Neural crest cell (in vitro differentiated cells): Measurements from ENCODE around the gene SLC7A4. TPM values are rescaled to one million over a fixed set of nuclear protein-coding genes. Genes with fewer than 3 reads are reported as not detected.
"Not testable (repeated sequence)": the region's sequence is repeated elsewhere in the genome, so short reads cannot be mapped to it uniquely, and the experiment has no call there.

ENCODE experiments used
- DNase-seq: peaks from one replicate; pipeline ENCODE4 v3.0.0; 2021; ENCODE audit warnings: low read depth, mixed read lengths, low spot score
- H3K27ac Mint-ChIP-seq: one replicate; pipeline ENCODE4 v1.8.0; 2021; ENCODE audit warnings: mild to moderate bottlenecking, mixed read lengths; ENCODE audit not compliant: unreplicated experiment
- H3K27me3 Mint-ChIP-seq: 2 replicates; pipeline ENCODE4 v1.8.0; 2021; ENCODE audit warnings: low read depth, mild to moderate bottlenecking, mixed read lengths
- H3K36me3 Mint-ChIP-seq: 2 replicates; pipeline ENCODE4 v1.8.0; 2021; ENCODE audit warnings: low read depth, mild to moderate bottlenecking, mixed read lengths
- H3K4me1 Mint-ChIP-seq: 2 replicates; pipeline ENCODE4 v1.8.0; 2021; ENCODE audit warnings: mixed read lengths
- H3K4me3 Mint-ChIP-seq: one replicate; pipeline ENCODE4 v1.8.0; 2021; ENCODE audit warnings: mild to moderate bottlenecking, mixed read lengths
- H3K9me3 Mint-ChIP-seq: 2 replicates; pipeline ENCODE4 v1.8.0; 2021; ENCODE audit warnings: mixed read lengths
- CTCF ChIP-seq: fragments of 200-600 bp; sonication (generic); conservative IDR thresholded peaks from 2 replicates; pipeline ENCODE4 v1.5.0; 2021; ENCODE audit warnings: antibody characterized with exemption, mild to moderate bottlenecking
- total RNA-seq: library from RNA; stranded (reverse); gene quantifications from 2 replicates; pipeline ENCODE4 v1.2.1, GENCODE V29; 2021

SLC7A4 gene
- total RNA-seq, 1 donor from 2014 or later: 0.26 TPM

GRCh38 chr22:21042978-21043859, 10.9 kb upstream of the SLC7A4 start:
- Mint-ChIP-seq H3K27me3 (no peaks in the 10 kb centered on the region), H3K9me3 (no peaks in the 10 kb centered on the region), H3K36me3 (no peaks in the 10 kb centered on the region), H3K27ac (peak overlapping the region; percentile 6), H3K4me1 (peaks cover 32% of the 10 kb centered on the region), H3K4me3 (no peak overlapping the region)
- DNase-seq: no peak
- TF ChIP-seq CTCF: no peak

GRCh38 chr22:21041937-21042336, 9.6 kb upstream of the SLC7A4 start:
- Mint-ChIP-seq H3K27me3 (no peaks in the 10 kb centered on the region), H3K36me3 (no peaks in the 10 kb centered on the region), H3K4me3 (no peak overlapping the region), H3K4me1 (peaks cover 33% of the 10 kb centered on the region), H3K9me3 (no peaks in the 10 kb centered on the region), H3K27ac (no peak overlapping the region)
- no peak for DNase-seq
- TF ChIP-seq CTCF: no peak

GRCh38 chr22:21039158-21039557, 6.8 kb upstream of the SLC7A4 start:
- H3K4me1 Mint-ChIP-seq: peaks cover 15% of the 10 kb centered on the region
- H3K9me3 Mint-ChIP-seq, H3K4me3 Mint-ChIP-seq, H3K36me3 Mint-ChIP-seq, H3K27ac Mint-ChIP-seq, H3K27me3 Mint-ChIP-seq, DNase-seq: not testable (repeated sequence)

- no peak for TF ChIP-seq CTCF
- DNase-seq: no peak
- no peaks in the 10 kb centered on the region for H3K27me3 Mint-ChIP-seq
- peak overlapping the region; percentile 38 for H3K27ac Mint-ChIP-seq
- no peaks in the 10 kb centered on the region for H3K36me3 Mint-ChIP-seq
- no peak overlapping the region for H3K4me3 Mint-ChIP-seq
- no peaks in the 10 kb centered on the region for H3K9me3 Mint-ChIP-seq
- peaks cover 9% of the 10 kb centered on the region for H3K4me1 Mint-ChIP-seq
Observed at GRCh38 chr22:21038405-21038804, 6.0 kb upstream of the SLC7A4 start.

- Mint-ChIP-seq H3K27me3 (no peaks in the 10 kb centered on the region), H3K9me3 (no peaks in the 10 kb centered on the region), H3K36me3 (no peaks in the 10 kb centered on the region), H3K4me3 (no peak overlapping the region), H3K4me1 (peaks cover 18% of the 10 kb centered on the region), H3K27ac (no peak overlapping the region)
- TF ChIP-seq CTCF: no peak
- DNase-seq: no peak
Observed at GRCh38 chr22:21034989-21035388, 2.6 kb upstream of the SLC7A4 start.

- H3K4me3 Mint-ChIP-seq: no peak overlapping the region
- no peaks in the 10 kb centered on the region for H3K36me3 Mint-ChIP-seq
- H3K4me1 Mint-ChIP-seq: peaks cover 25% of the 10 kb centered on the region
- no peaks in the 10 kb centered on the region for H3K9me3 Mint-ChIP-seq
- no peak overlapping the region for H3K27ac Mint-ChIP-seq
- no peaks in the 10 kb centered on the region for H3K27me3 Mint-ChIP-seq
- TF ChIP-seq CTCF: no peak
- DNase-seq: no peak
Observed at GRCh38 chr22:21033895-21034294, 1.5 kb upstream of the SLC7A4 start.
